Measurements from ENCODE around the gene PBX2.
"Not testable (repeated sequence)": the region's sequence is repeated elsewhere in the genome, so short reads cannot be mapped to it uniquely, and the experiment has no call there.

The PBX2 gene

GRCh38 chr6:32191696-32192607 lies 1.9 kb upstream of the PBX2 start:
- H3K4me3 ChIP-seq (ENCODE audit: low read depth, low read length) = no peak overlapping the region
- H3K27ac ChIP-seq = no peak overlapping the region
- H3K27me3 ChIP-seq (replicated peaks) = no peaks in the 10 kb centered on the region
- DNase-seq = no peak
- in situ Hi-C loops (cut with HindIII; ENCODE audit: low pct_ligation_motif_present, low sequenced_read_pairs) = no loop called here
- TF ChIP-seq CTCF (IDR thresholded peaks at IDR 0.05; ENCODE audit: low read depth, low read length, missing control alignments) = no peak
- H3K36me3 ChIP-seq (replicated peaks) = peaks cover 9% of the 10 kb centered on the region

- H3K36me3 ChIP-seq (replicated peaks) = peaks cover 18% of the 10 kb centered on the region
- TF ChIP-seq CTCF (IDR thresholded peaks at IDR 0.05; ENCODE audit: low read depth, low read length, missing control alignments) = no peak
- no peaks in the 10 kb centered on the region for H3K27me3 ChIP-seq (replicated peaks)
- no peak overlapping the region for H3K27ac ChIP-seq
- no peak overlapping the region for H3K4me3 ChIP-seq (ENCODE audit: low read depth, low read length)
- DNase-seq = no peak
- in situ Hi-C loops (cut with HindIII; ENCODE audit: low pct_ligation_motif_present, low sequenced_read_pairs) = no loop called here
Observed at GRCh38 chr6:32190911-32191677, 1.1 kb upstream of the PBX2 start.

- peak overlapping the region; percentile 67 for H3K4me3 ChIP-seq (ENCODE audit: low read depth, low read length)
- in situ Hi-C loops (cut with HindIII; ENCODE audit: low pct_ligation_motif_present, low sequenced_read_pairs) = loop anchor here (10.0 kb wide), 1 partner anchor 65 kb away; the partner anchor contains the start of gene ATF6B
- H3K27ac ChIP-seq = peak overlapping the region; percentile 65
- DNase-seq = no peak
- peaks cover 21% of the 10 kb centered on the region for H3K36me3 ChIP-seq (replicated peaks)
- H3K27me3 ChIP-seq (replicated peaks) = no peaks in the 10 kb centered on the region
- no peak for TF ChIP-seq CTCF (IDR thresholded peaks at IDR 0.05; ENCODE audit: low read depth, low read length, missing control alignments)
Observed at GRCh38 chr6:32189742-32190053, 304 bp downstream of the PBX2 start.

- in situ Hi-C loops (cut with HindIII; ENCODE audit: low pct_ligation_motif_present, low sequenced_read_pairs) = loop anchor here (10.0 kb wide), 1 partner anchor 64 kb away; the partner anchor contains the start of gene ATF6B
- Histone ChIP-seq H3K36me3 (replicated peaks) (peaks cover 23% of the 10 kb centered on the region), H3K27me3 (replicated peaks) (no peaks in the 10 kb centered on the region), H3K27ac (peak overlapping the region; percentile 65), H3K4me3 (ENCODE audit: low read depth, low read length) (peak overlapping the region; percentile 67)
- no peak for TF ChIP-seq CTCF (IDR thresholded peaks at IDR 0.05; ENCODE audit: low read depth, low read length, missing control alignments)
- no peak for DNase-seq
Observed at GRCh38 chr6:32189069-32189741, 797 bp downstream of the PBX2 start.

- Histone ChIP-seq H3K36me3 (replicated peaks) (peaks cover 29% of the 10 kb centered on the region), H3K4me3 (ENCODE audit: low read depth, low read length) (peak overlapping the region; percentile 67), H3K27ac (peak overlapping the region; percentile 65), H3K27me3 (replicated peaks) (no peaks in the 10 kb centered on the region)
- in situ Hi-C loops (cut with HindIII; ENCODE audit: low pct_ligation_motif_present, low sequenced_read_pairs) = loop anchor here (10.0 kb wide), 1 partner anchor 64 kb away; the partner anchor contains the start of gene ATF6B
- TF ChIP-seq CTCF (IDR thresholded peaks at IDR 0.05; ENCODE audit: low read depth, low read length, missing control alignments) = no peak
- DNase-seq = peak; percentile 14
Observed at GRCh38 chr6:32188381-32189068, 1.5 kb downstream of the PBX2 start.

- not testable (repeated sequence) for H3K27me3 ChIP-seq (replicated peaks); H3K27ac ChIP-seq; DNase-seq
- Histone ChIP-seq H3K36me3 (replicated peaks) (peaks cover 36% of the 10 kb centered on the region), H3K4me3 (ENCODE audit: low read depth, low read length) (peak overlapping the region; percentile 27)
- in situ Hi-C loops (cut with HindIII; ENCODE audit: low pct_ligation_motif_present, low sequenced_read_pairs) = loop anchor here (10.0 kb wide), 1 partner anchor 63 kb away; the partner anchor contains the start of gene ATF6B
Observed at GRCh38 chr6:32187725-32188380, 2.1 kb downstream of the PBX2 start.
